TTC549 (cell line): ENCODE data around the gene SLC30A7.
"Not testable (repeated sequence)": the region's sequence is repeated elsewhere in the genome, so short reads cannot be mapped to it uniquely, and the experiment has no call there.

ENCODE experiments used
- FAIRE-seq: peaks from 2 replicates; lab custom pipeline; 2012; peaks lifted over from hg19 to GRCh38; lab: Jason Lieb, UNC

SLC30A7 gene

DNA sequence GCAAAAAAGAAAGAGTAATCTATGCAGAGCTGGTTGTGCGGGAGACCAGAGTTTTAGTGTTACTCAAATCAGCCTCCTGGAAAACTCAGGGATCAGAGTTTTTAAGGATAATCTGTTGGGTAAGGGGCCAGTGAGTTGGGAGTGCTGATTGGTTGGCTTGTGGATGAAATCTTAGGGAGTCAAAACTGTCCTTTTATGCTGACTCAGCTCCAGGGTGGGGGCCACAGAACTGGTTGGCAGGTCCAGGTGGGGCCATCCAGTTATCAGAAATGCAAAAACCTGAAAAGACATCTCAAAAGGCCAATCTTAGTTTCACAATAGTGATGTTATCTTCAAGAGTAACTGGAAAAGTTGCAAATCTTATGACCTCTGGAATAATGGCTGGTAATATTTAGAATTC is 4.5 kb upstream of the SLC30A7 start:
- FAIRE-seq: no peak

DNA sequence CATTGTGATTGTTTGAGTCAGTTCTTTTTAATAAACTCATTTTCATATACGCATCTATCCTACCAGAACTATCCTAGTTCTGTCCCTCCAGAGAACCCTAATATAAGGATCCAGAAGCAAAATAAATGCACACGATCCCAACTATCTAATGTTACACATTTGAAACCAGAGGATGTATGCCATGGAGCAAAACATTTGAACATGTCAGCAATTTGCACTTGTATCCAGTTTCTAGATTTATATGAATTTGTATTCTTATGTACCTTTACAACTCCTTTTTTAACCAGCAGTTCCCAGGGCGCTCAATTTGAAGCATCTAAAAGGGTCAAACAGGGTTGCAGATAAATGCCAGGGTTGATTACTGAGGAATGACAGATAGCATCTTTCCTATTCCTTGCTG is 3.3 kb upstream of the SLC30A7 start:
- no peak for FAIRE-seq

DNA sequence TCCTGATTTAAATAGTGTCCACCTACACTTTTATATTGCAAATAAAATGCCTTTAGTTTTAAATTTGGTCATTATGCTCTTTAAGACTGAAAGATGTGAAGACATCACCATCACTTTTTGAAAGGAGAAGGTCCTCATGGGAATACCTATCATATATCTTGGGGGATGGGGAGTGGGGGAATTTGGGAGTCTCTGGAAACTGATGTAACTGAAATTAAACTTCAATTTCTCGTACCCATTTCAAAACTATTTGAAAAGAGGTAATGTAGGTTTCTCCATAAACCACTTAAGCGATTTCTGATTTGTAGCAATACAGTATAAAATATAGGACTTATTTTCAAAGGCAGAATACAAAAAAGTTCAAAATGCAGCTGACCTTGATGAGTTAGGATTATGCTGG is 2.2 kb upstream of the SLC30A7 start:
- no peak for FAIRE-seq

DNA sequence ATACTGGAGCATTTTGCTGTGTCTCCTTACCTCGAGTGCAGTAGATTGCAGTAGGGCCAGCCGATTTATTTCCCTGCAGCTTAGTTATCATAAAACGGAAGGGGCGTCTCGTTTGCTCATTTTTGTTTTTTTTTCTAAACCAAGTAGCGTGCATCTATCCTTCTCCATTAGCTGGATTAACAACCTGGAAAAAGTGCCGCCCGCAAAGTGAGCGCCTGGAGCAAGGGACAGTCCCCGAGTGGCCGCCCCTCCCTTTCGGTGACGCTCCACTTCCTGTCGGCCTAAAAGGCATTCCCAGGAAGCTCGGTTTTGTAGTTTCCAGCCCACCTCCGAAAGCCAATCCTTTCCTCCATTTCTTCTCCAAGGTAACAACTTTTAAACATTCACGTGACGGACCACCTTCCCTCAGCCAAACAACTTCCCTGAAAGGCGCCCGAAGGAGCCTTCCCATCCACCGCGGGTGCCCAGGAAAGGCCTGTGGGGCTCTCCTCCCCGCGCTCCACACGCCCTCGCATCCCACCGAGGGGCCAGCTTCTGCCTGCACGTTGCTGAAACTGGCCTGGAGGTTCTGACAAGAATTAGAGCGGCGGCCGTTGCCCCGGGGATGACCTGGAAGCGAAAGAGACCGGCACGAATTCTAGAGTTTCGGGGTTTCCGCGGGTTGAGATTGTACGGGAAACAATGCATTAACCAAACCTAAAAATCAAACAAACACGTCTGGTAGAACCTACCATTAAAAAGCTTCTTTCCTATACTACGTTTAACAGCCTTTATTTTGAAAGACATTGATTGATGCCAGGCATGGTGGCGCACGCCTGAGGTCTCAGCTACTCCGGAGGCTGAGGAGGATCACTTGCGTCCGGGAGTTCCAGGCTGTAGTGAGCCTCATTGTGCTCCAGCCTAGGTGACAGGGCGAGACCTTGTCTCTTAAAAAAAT is 1.0 kb upstream of the SLC30A7 start, which contains the start of gene EXTL2:
Gene EXTL2 (minus strand): TSS at position 240 of the 937 bp plus-strand sequence. CDS start 6,085 bp downstream, outside the sequence.
- FAIRE-seq: no peak

DNA sequence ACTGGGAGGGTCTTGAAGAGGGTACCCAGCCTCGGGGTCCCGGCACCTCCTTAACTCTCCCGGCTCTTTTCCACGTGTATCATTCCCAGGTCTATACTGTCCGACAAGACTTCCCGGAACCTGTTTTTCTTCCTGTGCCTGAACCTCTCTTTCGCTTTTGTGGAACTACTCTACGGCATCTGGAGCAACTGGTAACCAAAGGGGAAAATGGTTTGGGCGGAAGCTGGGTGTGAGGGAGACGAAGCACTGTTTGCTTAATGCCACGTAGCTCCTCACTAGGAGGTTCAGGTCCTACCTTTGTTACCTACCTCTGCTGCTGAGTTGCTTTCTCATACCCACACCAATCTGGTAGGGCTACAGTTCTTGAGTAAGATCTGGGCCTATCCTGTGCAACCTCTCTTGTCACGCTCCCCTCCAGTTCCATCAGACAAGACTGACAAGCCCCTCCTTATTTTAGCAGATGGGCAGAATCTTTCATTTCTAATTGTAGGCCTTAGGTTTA is 642 bp downstream of the SLC30A7 start:
- FAIRE-seq: no peak

DNA sequence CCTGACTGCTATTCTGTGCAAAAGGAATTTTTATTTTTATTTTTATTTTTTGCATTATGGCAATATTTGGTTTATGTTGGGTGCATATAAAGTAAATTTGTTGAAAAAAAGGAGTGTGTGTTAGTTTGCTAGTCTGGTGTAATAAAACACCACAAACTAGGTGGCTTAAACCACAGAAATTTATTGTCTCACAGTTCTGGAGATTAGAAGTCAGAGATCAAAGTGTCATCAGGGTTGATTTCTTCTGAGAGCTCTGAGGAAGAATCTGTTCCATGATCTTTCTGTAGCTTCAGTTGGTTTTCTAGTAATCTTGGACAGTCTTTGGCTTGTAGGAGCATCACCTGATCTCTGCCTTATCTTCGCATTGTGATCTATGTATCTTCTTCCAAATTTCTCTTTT is 6.5 kb downstream of the SLC30A7 start:
- FAIRE-seq: no peak

DNA sequence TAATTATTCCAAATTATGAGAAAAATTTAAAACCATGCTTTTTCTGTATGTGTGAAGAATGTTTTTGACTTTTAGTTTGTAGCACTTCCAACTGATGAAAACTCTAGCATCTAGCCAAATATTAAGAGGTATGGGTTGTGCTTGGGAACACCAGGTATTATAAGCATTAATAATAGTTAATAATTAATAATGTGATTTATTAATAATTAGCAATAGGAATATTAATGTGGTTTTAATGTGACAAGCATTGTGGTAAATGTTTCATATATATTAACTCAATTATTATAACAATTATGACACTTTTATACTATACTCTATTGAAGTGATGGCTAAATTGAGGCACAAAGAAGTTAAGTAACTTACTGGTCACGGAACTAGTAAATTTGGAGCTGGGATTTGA is 7.9 kb downstream of the SLC30A7 start:
- FAIRE-seq: no peak

DNA sequence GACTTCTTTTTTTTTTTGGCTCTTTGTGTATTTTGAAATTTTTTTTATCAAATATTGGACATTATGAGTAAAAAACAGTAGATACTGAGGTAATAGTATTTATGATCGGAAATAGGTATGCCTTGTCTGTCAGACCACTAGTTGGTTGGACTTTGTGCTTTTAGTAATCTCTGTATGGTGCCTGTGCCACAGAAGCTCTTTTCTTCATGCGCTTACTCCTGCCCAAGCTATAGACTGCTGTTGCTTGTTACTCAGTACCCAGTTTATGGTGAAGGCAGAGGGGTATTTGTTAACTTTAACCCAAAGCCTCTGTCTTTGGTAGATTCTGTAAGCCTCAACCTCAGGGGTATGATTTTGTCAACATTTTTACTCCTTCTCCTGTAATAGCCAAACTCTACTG is 8.6 kb downstream of the SLC30A7 start:
- no peak for FAIRE-seq

DNA sequence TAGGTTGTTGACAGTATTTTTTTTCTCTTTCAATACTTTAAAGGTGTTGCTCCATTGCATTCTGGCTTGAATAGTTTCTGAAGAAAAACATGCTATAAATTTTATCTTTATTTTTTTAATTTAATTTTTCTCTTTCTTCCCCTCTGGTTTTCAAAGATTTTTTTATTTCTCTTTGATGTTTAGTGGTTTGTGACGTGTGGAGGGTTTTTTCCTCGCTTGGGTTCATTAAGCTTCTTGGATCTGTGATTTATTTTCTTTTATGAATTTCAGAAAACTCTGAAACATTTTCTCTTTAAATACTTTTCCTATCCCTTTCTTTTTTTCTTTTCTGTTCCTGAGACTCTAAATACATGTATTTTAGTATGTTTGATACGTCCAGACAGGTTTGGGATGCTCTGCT is 9.3 kb downstream of the SLC30A7 start:
- no peak for FAIRE-seq

DNA sequence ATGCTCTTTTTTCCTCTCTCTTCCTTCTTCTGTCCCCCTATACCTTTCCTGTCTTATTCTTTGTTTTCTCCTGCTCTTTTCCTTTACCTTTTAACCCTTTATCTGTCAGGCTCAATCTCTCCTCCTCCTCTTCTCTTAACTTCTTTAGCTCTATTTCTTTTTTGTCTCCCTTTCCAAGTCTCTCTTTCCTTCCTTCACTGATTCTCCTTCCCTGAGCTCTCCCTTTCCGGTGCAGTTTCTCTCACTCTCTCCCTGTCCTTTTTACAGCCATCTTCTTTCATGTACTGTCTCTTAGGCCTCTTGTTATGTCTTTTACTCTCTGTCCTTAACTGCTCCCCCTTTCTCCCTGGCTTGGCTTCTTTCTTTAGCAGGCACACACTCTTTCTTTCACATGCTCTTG is 12.0 kb downstream of the SLC30A7 start:
- FAIRE-seq: no peak

DNA sequence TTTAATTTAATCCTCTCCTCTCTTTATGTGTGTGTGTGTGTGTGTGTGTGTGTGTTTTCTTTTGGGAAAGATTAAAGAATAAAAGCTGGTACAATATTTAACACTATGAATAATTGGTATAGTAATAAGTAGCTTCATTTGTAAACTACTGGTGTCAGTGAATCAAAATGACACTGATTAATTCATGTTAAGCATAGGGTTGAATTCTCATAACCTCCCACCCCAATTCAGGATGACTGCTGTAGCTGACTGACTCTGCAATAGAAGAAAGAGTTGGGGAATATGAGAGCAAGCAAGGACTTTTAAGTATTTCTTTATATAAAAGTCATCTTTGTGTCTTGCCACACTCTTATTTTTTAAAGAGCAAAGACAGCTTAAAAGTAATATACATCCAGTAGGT is 13.1 kb downstream of the SLC30A7 start:
- FAIRE-seq: no peak

DNA sequence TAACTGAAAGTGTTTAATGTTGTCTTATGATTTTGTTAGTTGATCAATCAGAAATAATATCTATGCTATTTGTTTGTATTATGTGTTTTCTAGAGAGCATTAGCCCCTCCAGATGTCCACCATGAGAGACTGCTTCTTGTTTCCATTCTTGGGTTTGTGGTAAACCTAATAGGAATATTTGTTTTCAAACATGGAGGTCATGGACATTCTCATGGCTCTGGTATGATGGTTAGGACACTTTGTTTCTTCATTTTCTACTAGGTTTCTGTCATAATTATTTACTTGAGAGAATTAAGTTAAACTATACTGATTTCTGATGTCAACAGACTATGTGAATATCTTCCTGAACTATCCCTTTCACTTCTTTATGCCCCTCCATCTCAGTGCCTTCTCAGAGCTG is 16.1 kb downstream of the SLC30A7 start:
- no peak for FAIRE-seq

DNA sequence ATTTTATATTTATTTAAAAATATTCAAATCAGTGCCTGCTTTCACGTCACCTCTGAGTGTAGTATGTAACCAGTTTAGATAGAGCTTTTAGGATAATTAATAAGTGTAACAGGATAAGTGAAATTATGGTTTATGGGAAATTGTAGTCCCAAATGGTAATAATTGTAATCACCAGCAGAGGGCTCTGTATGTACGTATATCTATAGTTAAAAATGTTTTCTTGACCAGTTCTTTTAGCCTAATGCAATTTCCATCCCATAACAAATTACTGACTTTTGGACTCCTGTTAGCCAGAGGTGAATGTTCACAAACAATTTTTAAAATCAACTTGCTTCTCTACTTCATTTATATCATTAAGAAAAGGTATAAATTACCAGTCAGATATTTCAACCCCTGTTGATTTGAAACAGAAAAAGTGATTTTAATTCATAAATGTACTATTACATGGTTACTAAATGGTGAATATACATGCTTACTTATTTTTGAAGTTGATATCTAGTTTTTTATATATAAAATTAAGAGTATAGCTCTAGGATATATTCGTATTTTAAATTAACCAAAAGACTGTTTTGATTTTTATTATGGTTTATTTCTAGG is 25.3 kb downstream of the SLC30A7 start:
- peak; percentile 87 for FAIRE-seq

DNA sequence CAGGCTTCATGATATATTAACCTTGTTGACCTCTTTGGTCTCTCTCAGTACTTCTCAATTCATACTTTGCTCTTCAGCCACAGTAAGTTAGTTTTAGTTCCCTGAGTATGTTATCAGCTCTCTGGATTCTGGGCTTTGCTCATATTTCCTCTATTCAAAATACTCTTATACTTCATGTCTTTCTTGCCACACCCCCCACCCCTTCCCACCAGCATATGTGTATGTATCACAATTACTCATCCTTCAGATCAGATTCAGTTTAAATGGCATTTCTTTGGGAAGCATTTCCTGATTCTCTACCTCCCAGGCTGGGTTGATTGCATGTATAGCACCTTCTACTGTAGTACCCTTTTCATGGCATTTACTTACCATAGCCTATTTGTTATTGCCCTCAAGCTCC is 28.3 kb downstream of the SLC30A7 start:
- FAIRE-seq: no peak

DNA sequence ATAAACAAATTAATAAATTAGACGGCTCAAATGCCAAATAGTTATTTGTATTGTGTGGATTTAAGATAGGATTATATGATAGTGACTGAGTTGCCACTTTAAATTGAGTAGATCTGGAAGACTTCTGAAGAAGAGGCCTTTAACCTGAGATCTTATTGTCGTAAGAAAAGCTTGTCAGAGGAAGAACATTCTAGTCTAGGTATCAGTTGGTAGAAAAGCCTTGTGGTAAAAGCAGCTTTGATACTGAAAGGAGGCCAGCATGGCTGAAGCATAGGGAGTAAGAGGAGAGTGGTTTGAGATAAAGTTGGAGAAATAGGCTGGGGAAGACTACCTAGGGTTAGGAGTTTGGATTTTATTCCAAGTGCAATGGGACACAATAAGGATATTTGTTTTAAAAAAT is 29.1 kb downstream of the SLC30A7 start:
- no peak for FAIRE-seq

DNA sequence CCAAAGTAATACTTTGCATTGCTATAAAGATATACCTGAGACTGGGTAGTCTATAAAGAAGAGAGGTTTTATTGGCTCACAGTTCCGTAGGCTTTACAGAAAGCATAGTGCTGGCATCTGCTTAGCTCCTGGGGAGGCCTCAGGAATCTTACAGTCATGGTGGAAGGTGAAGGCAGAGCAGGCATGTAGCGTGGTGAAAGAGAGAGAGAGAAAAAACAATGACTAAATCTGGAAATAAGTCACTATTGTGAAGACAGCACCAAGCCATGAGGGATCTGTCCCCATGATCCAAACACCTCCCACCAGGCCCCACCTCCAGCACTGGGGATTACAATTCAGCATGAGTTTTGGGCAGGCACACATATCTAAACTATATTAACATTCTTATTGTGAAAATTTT is 30.4 kb downstream of the SLC30A7 start:
- FAIRE-seq: no peak

DNA sequence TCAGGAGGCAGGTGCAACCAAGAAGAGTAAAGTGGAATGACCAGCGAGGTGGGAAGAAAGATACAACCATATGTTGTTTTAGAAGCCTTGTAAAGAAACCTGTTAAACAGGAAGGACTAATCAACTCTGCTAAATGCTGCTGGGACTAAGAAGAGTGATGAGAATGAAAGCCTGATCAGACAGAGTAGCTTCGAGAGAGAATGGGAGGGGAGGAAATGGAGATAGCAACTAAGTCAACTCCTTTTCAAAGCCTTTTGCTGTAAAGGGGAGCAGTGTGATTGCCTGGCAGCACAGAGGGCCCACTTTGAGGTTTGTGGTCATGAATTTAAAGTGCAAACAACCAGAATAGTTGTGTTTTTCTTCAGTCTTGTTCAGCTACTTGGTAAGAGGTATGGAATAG is 31.4 kb downstream of the SLC30A7 start:
- no peak for FAIRE-seq

DNA sequence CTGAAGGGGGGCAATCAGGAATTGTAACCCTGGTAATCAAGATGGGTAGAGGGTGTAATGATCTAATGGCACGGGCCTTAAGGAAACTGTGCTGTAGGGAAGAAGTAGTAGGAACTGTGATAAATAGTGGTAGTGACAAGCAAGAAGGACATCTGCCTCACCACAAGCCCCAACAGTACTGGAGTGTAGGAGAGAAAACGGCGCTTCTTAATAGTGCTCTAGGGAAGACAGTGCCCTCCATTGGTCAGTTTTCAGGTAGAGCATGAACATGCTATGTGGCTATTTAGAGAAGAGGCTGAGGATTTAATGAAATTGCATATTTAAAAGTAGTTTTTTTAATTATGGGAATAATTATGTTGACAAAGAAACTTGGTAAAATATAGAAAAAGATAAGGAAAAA is 32.2 kb downstream of the SLC30A7 start:
- no peak for FAIRE-seq

DNA sequence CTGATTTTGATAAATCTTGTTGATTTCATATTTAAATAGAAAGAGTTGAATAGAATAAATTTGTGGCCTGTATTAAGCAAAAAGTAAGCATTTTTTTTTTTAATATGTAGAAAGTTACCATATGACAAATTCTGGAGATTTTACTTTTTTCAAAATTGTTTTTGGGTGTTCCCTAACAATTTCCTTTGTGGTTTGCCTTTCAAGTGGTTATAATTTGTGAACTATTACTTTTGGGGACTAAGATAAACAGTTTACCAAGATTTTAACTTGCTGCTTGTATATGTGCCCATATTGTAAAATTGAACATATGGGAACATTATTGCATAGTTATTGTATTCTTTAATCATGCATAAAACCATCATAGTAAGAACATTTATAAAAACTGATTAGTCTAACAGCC is 34.6 kb downstream of the SLC30A7 start:
- no peak for FAIRE-seq

DNA sequence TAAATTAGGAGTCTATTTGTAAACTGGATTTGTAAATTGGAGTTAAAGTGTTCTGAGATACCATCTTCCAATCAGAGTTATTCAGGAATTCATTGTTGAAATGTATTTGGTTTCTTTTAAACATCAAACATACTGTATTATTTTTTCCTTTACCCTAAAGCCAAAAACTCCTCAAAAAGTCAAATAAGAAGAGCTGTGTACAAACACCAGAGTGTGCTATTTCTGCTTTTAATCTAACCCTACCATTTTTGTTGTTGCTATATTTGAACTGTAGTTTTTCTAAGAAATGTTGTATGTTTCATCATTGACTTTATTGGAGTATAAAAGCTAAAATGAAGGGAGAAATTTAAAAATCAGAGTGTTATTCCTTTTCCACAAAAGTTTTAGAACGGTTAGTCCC is 35.8 kb downstream of the SLC30A7 start:
- no peak for FAIRE-seq

DNA sequence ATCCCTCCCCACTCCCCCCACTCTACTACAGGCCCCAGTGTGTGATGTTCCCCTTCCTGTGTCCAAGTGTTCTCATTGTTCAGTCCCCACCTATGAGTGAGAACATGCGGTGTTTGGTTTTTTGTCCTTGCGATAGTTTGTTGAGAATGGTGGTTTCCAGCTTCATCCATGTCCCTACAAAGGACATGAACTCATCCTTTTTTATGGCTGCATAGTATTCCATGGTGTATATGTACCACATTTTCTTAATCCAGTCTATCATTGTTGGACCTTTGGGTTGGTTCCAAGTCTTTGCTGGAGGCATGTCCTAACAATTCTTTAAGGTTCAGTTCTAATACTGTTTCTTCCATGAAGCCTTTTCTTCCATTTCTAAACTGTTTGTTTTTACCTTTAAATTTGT is 37.7 kb downstream of the SLC30A7 start:
- FAIRE-seq: not testable (repeated sequence)

DNA sequence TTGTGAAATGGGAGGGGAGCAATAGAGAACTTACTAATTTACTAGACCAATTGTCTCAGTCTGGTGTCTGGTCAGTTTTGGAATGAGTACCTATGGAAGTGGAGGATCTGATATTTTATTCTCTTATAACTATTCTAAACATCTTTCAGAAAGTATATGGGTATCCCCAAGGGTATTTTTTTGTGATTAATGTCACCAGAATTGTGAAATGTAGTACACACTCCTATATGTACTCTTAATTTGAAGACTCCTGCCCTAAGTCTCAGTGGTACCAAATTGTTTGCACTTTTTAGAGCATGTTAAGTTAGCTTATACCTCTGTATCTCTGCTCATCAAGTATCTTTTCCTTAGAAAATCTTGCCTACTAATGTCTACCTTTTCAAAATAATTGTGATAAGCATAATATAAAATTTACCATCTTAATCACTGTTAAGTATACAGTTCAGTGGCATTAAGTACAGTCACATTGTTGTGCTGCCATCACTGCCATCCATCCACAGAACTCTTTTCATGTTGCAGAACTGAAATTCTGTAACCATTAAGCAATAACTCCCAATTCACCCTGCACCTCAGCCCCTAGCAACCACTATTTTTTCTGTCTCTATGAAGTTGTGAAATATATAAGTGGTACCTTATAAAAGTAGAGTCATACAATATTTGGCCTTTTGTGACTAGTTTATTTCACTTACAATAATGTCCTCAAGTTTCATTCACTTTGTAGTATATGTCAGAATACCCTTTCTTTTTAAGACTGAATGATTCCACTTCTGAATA is 40.5 kb downstream of the SLC30A7 start:
- FAIRE-seq: no peak

DNA sequence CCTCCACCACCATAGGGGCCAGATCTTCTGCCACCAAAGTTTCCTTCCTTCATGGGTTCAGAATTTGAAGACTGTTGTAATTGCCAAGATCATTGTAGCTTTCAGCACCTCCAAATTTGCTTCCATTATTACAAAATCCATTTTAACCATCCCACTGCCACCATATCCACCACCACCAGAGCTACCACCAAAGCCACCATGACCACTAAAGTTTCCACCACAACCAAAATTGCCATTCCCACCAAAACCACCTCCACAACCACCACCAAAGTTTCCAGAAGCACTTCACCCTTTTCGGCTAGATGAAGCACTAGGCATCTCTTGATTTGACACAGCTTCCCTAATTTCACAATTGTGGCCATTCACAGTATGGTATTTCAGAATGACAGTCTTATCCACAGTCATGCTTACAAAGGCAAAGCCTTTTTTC is 45.2 kb downstream of the SLC30A7 start:
- no peak for FAIRE-seq
